Measurements from ENCODE around the gene RNF183. TPM values are rescaled to one million over a fixed set of nuclear protein-coding genes. Genes with fewer than 3 reads are reported as not detected.
A peak's percentile ranks its signal among the peaks of the same experiment; 100 is the strongest.
"Not testable (repeated sequence)": the region's sequence is repeated elsewhere in the genome, so short reads cannot be mapped to it uniquely, and the experiment has no call there.

The RNF183 gene
- total RNA-seq, 1 experiment from 2014 or later = not detected

DNA sequence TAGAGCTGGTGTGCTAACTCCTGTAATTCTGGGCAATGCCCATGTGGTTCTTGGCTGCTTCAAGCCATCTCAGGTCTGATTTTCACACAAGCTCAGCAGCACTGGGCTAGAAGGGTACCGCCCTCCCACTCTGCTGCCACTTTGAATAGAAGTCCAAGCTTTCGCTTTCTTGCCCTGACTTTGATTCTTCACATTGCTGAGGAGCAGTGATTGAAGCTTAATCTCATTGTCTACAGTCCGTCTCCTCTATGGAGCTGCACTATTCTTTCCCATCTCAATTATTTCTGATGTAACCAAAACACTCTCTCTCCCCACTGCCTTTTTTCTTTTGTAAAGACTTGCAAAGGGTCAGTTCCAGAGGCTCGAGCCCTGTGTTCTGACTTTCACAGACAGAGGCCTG is 12.9 kb upstream of the RNF183 start:
- DNase-seq (ENCODE audit: low read depth) = no peak

- DNase-seq (ENCODE audit: low read depth) = no peak
Measured at GRCh38 chr9:113315231-113315630, 12.1 kb upstream of the RNF183 start.

- no peak for DNase-seq (ENCODE audit: low read depth)
Measured at GRCh38 chr9:113313261-113313660, 10.1 kb upstream of the RNF183 start.

- DNase-seq (ENCODE audit: low read depth) = no peak
Measured at GRCh38 chr9:113311961-113312360, 8.8 kb upstream of the RNF183 start.

- DNase-seq (ENCODE audit: low read depth) = no peak
Measured at GRCh38 chr9:113310538-113310937, 7.4 kb upstream of the RNF183 start.

DNA sequence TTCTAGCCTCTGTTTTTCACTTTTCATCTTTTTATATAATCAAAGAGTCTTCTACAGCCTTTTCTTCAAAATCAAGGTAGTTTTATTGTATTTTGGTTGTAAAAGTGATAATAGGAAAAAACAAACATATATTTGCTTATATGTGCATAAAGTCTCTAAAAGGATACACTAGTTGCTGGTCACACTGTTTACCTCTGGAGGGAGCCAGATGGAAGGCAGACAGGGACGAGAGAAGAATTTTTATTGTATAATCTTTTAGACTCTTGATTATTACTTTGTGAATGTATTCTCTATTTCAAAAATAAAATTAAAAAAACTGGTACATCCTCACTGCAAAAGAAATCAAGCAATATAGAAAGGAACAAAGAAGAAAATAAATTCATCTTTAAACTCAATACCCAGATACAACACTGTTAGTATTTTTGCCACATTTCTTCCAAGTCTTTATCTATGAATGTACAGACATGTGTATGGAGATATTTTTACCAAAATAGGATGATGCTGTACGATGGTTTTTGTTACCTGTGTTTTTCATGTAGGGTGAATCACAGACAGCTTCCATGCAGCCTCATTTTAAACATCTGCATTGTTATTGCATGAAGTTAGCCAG is 6.1 kb upstream of the RNF183 start:
- peak; percentile 36 for DNase-seq (ENCODE audit: low read depth)

DNA sequence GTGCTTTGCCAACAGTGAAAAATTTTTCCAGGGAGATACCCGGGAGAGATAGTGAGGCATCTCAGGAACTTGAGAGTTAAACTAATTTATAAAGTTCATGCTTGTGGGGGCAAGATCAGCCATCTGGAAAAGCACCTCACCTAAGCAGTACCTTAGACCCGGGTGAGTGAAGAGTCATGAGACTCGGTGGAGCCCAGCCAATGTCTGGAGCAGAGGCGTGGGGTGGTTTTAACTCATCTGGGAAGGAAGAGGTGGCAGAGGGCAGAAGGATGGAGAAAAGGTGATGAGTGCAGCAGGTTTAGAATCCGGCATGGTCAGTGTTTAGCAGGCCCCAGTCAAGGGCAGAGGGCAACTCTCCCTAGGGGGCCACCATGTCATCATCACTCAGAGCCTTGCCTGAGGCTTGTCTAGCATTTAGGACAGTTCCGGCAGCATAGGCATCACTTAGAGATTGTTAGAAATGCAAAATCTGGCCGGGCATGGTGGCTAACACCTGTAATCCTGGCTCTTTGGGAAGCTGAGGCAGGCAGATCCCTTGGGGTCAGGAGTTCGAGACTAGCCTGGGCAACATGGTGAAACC is 4.3 kb upstream of the RNF183 start:
- DNase-seq (ENCODE audit: low read depth) = no peak

DNA sequence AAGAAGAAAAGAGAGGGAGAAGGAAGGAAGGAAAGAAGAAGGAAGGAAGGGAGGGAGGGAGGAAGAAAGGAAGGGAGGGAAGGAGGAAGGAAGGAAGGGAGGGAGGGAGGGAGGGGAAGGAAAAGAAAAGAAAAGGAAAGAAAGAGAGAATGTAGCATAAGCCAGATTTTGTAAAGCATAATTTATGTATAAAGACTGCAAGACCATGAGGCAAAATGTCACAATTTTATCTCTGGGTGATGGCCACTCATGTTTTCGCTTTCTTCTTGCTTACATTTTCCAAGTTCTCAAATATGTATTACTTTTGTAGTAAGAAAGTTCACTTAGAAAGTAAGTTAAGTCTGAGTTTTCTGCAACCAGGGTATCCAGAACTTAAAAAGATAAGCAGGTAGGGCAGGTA is 3.4 kb upstream of the RNF183 start:
- no peak for DNase-seq (ENCODE audit: low read depth)

DNA sequence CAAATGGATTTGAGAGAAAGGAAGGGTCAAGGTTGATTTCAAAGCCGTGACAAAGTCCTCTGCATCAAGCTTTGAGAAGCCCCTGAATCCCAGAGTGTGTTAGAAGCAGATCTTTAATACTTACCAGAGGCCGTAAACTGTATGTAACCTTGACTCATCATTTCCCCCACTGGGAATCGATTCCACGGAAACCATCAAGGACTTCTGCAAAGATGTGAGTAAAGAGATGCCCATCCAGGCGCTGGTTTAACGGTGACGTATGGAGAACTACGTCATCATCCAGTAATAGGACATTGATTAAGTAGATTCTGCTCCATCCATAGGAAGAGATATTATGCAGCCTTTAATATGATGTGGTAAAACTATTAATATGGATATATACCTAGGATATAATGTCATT is 1.6 kb downstream of the RNF183 start:
- DNase-seq (ENCODE audit: low read depth) = no peak

DNA sequence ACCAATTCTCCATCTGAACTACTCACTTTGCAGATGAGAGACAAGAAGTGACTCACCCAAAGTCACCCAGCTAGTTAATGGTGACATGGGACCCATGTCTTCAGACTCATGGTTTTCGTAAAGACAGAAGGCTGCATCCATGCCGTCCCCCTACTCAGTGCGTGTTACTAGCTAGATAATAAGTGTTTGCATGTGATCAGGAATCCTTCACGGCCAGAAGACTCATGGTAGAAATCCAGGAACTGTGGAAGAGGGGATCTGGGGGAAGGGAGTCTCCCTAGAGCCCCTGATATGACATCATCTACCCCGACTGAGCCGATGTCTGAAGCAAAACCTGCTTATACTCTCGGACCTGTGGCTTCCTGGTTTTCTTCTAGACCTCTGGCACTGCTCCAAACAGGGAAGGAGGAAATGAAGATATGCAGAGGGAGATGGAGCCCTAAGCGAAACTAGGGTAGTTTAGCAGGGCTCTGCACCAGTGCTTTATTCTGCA is 3.3 kb downstream of the RNF183 start:
- no peak for DNase-seq (ENCODE audit: low read depth)

DNA sequence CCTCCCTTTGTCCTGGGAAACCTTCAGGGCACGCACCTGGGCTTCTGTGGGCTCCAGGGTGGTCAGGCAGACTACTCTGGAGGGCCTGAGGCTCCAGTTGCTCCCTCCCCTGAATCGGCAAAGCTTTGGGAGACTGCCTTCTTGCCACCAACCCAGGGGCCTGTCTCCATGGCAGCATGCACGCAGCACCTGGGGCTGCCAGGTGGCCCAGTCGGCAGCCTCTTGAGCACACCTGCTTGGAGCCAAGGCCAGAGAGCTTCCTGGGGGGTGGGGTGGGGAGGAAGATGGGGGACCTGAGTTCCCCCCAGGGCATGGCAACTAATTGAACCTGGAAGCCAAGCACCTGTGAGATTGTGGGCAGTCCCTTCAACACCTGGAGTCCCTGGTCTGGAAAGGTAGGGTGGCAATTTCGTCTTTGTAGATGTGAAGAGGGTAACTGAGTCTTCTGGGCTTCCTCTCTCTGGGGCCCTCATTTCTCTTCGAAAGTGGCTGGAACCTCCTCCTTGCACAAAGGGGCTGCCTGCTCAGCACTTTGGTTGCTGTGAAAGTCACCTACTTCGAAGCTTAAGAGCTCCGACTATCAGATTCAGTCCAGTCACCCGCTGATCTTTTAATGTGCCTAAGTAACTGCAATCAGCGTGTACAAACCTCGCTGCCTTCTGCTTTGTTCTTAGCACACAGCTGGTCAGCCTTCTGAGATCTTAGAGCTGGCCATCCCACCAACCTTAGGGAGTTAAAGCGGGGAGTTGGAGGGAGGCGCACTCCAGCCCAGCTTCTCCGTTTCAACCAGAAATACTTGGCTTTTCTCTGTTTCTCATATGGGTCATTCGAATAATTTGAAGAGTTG is 4.0 kb downstream of the RNF183 start:
- no peak for DNase-seq (ENCODE audit: low read depth)

DNA sequence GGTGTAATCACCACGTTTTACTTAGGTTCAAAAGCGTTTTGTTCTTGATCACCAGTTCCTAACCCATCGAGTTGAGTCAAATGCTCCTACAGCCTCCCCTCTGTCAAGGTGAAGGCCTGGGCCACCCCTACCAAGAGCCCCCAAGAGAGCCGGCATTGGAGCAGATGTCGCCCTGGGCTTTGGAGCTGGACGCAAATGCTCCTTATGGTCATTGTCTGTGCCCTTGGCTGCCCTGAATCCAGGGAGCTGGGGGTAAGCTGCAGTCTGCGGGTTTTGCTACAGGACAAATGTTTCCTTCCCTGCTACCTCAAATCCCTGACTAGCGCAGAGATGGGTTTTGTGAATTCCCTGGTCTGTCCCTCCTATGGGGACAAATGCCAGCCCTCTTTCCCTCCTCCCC is 4.9 kb downstream of the RNF183 start:
- DNase-seq (ENCODE audit: low read depth) = no peak

GRCh38 chr9:113296796-113297558 is 6.2 kb downstream of the RNF183 start:
- no peak for DNase-seq (ENCODE audit: low read depth)

GRCh38 chr9:113296247-113296646 is 6.9 kb downstream of the RNF183 start:
- not testable (repeated sequence) for DNase-seq (ENCODE audit: low read depth)

- DNase-seq (ENCODE audit: low read depth) = no peak
Measured at GRCh38 chr9:113293285-113293878, 9.8 kb downstream of the RNF183 start.

- DNase-seq (ENCODE audit: low read depth) = no peak
Measured at GRCh38 chr9:113290052-113290607, 13.0 kb downstream of the RNF183 start.

GRCh38 chr9:113289091-113289490 is 14.1 kb downstream of the RNF183 start:
- DNase-seq (ENCODE audit: low read depth) = no peak

DNA sequence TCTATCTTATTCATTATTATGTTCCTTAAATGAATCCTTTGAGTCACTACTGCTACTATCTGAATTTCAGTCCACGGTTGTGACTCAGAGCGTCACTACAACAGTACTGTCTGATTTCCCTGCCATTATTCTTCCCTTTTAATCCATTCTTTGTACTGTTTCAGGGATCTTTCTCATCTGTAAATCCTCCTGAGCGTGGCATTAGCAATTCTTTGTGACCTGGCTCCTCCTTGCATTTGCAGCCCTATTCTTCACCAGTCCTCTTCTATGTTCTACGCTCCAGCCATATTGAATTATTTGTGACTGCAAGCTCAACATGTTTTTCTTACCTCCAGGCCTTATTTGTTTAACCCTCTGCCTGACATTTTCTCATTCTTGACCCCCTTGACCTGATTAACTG is 21.8 kb downstream of the RNF183 start:
- no peak for DNase-seq (ENCODE audit: low read depth)

DNA sequence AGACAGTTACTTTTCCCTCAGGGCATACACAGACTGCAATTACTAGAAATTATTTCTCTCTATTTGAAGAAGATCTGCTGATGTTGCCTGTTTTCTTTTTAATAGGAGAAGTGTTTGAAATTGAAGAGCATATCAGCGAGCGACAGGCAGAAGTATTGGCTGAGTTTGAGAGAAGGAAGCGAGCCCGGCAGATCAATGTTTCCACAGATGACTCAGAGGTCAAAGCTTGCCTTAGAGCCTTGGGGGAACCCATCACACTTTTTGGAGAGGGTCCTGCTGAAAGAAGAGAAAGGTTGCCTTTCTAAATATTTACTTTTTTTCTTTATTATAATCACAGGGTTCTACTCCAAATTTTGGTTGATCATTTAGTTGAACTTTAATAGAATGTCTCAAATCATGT is 24.3 kb downstream of the RNF183 start:
- no peak for DNase-seq (ENCODE audit: low read depth)

- peak; percentile 96 for DNase-seq (ENCODE audit: low read depth)
Measured at GRCh38 chr9:113275157-113276131, 27.7 kb downstream of the RNF183 start, which contains the start of the genes CDC26 and PRPF4. CDC26 (minus strand) TSS chr9:113275572; CDS start chr9:113272507, 3,065 bp downstream. PRPF4 (plus strand) TSS chr9:113275658; CDS start chr9:113275744, 86 bp downstream.

Data from RPMI7951 (cell line).